Sigmoid colon (tissue), 7 donors: ENCODE results near the gene NUDT14. TPM values are rescaled to one million over a fixed set of nuclear protein-coding genes. Genes with fewer than 3 reads are reported as not detected.

Experiments used
- DNase-seq: peaks from one replicate; pipeline ENCODE4 v3.0.0-alpha.2; 2019
- H3K27ac ChIP-seq, 4 donors: fragments of 200-600 bp; sonication (generic); one replicate each; pipeline ENCODE4 v1.5.1; 2016 to 2019; ENCODE audit warnings: mild to moderate bottlenecking in 1 of 4
- H3K27me3 ChIP-seq, 3 donors: fragments of 200-600 bp; sonication (generic); one replicate each; pipeline ENCODE4 v1.5.1; 2019; ENCODE audit warnings: mild to moderate bottlenecking in 1 of 3
- H3K36me3 ChIP-seq, 4 donors: fragments of 200-600 bp; sonication (generic); one replicate each; pipeline ENCODE4 v1.5.1; 2016 to 2019
- H3K4me1 ChIP-seq, 4 donors: fragments of 200-600 bp; sonication (generic); one replicate each; pipeline ENCODE4 v1.5.1; 2017 to 2019
- H3K4me3 ChIP-seq, 4 donors: fragments of 200-600 bp; sonication (generic); one replicate each; pipeline ENCODE4 v1.5.1; 2017 to 2019; ENCODE audit warnings: mild to moderate bottlenecking in 2 of 4, moderate library complexity in 1 of 4
- H3K9me3 ChIP-seq, 4 donors: fragments of 200-600 bp in 3 of 4; sonication (generic) in 3 of 4; one replicate each; pipeline versions ENCODE4 v1.5.1 to v1.6.1; 2013 to 2019
- CTCF ChIP-seq, 4 experiments: fragments of 450-650 bp in 3 of 4; fragments of 200-600 bp in 1 of 4; IDR thresholded peaks; one replicate each; pipeline ENCODE4 v1.5.1; 2016 to 2019; ENCODE audit warnings: antibody characterized with exemption in 4 of 4, mild to moderate bottlenecking in 3 of 4, moderate library complexity in 2 of 4
- EP300 ChIP-seq, 4 donors: sonication (generic); formaldehyde crosslinking; IDR thresholded peaks; one replicate each; pipeline ENCODE4 v1.6.1; 2017; ENCODE audit warnings: antibody characterized with exemption in 4 of 4
- POLR2A ChIP-seq, 2 donors: fragments of 450-650 bp; IDR thresholded peaks; one replicate each; pipeline ENCODE4 v1.6.1; 2016; ENCODE audit warnings: antibody characterized with exemption in 2 of 2, mild to moderate bottlenecking in 2 of 2, moderate library complexity in 2 of 2
- POLR2AphosphoS5 ChIP-seq, 4 donors: sonication (generic); formaldehyde crosslinking; IDR thresholded peaks; one replicate each; pipeline ENCODE4 v1.6.1; 2017; ENCODE audit warnings: antibody characterized with exemption in 4 of 4
- WGBS, 2 donors: extraction: QIAGEN DNeasy Blood & Tissue Kit; methylation state at CpG; one replicate each; pipeline ENCODE4 v1.1.7; 2013; 5-methylcytosine and 5-hydroxymethylcytosine counted together
- intact Hi-C: fragments of 100-400 bp; cut with DNase I; formaldehyde crosslinking; loops from one replicate; pipeline ENCODE4 v1.15.1; 2023
- polyA plus RNA-seq, 3 donors: library from polyadenylated mRNA; stranded (reverse); fragments of 200-250 nt; gene quantifications; one replicate each; pipeline ENCODE4 v1.2.3, GENCODE V29; 2013
- small RNA-seq, 3 donors: library from RNA; depleted of rRNA; stranded (forward); fragments of <200 nt; gene quantifications; one replicate each; pipeline ENCODE3, GENCODE V24; 2016
- total RNA-seq, 4 donors: library from RNA; depleted of rRNA; stranded (reverse); fragments of >200 nt; gene quantifications; one replicate each; pipeline ENCODE4 v1.1.0, GENCODE V29; 2016
- donor health status: healthy with polysubstance abuse.
- donor health status: Bipolar disorder and iron deficiency.
- donor health status: healthy.

NUDT14 gene
- total and polyA plus RNA-seq, 7 donors: 4.1 to 47.4 (median 10.5) TPM

GRCh38 chr14:105124823-105125222 is 56.3 kb downstream of the NUDT14 start:
- WGBS, 2 donors: 37 to 62% methylated on average over 5 of the region's 5 CpGs

GRCh38 chr14:105123981-105124765 is 56.9 kb downstream of the NUDT14 start:
- intact Hi-C loops: no loop called here
- DNase-seq: peak; percentile 17

More at GRCh38 chr14:105124823-105125222, 56.3 kb downstream of the NUDT14 start:
- H3K27me3 ChIP-seq: no peaks in the 10 kb centered on the region
- no peak overlapping the region for H3K27ac ChIP-seq
- TF ChIP-seq CTCF (IDR thresholded peaks at IDR 0.05) (no peak), POLR2A (IDR thresholded peaks at IDR 0.05) (no peak), EP300 (IDR thresholded peaks at IDR 0.05) (no peak)
- DNase-seq: peak; percentile 25
- no peaks in the 10 kb centered on the region for H3K4me1 ChIP-seq
- H3K4me3 ChIP-seq: no peak overlapping the region
- H3K36me3 ChIP-seq: no peaks in the 10 kb centered on the region
- intact Hi-C loops: no loop called here
- peaks cover 0 to 9% (median 7%) of the 10 kb centered on the region in 4 donors for H3K9me3 ChIP-seq

GRCh38 chr14:105123064-105123665 is 57.9 kb downstream of the NUDT14 start:
- H3K4me1 ChIP-seq: no peaks in the 10 kb centered on the region
- peaks cover 0 to 9% (median 7%) of the 10 kb centered on the region in 4 donors for H3K9me3 ChIP-seq
- no peak for TF ChIP-seq CTCF (IDR thresholded peaks at IDR 0.05)
- WGBS, 2 donors: 39 to 86% methylated on average over 5 of the region's 5 CpGs
- H3K36me3 ChIP-seq: no peaks in the 10 kb centered on the region
- H3K27ac ChIP-seq: no peak overlapping the region
- H3K4me3 ChIP-seq: no peak overlapping the region
- no peaks in the 10 kb centered on the region for H3K27me3 ChIP-seq
- no peak for DNase-seq
- intact Hi-C loops: no loop called here

More at GRCh38 chr14:105123981-105124765, 56.9 kb downstream of the NUDT14 start:
- H3K4me1 ChIP-seq: no peaks in the 10 kb centered on the region
- 20 to 44% methylated on average over 17 of the region's 17 CpGs for WGBS, 2 donors
- no peak overlapping the region for H3K27ac ChIP-seq
- no peaks in the 10 kb centered on the region for H3K27me3 ChIP-seq
- H3K9me3 ChIP-seq: peaks cover 0 to 9% (median 7%) of the 10 kb centered on the region in 4 donors
- H3K36me3 ChIP-seq: no peaks in the 10 kb centered on the region
- TF ChIP-seq CTCF (IDR thresholded peaks at IDR 0.05): no peak
- TF ChIP-seq POLR2A (IDR thresholded peaks at IDR 0.05): no peak
- TF ChIP-seq EP300 (IDR thresholded peaks at IDR 0.05): no peak
- no peak for TF ChIP-seq POLR2AphosphoS5 (IDR thresholded peaks at IDR 0.05)
- H3K4me3 ChIP-seq: no peak overlapping the region

Small RNA genes within 50 kb of the gene (small RNA-seq; reads per million reads assigned to genes)
- 0 reads per million in 3 donors for gene MIR6765

Other genes starting within 250 kb of the NUDT14 start
- gene AHNAK2, start 202.9 kb downstream of the NUDT14 start, total RNA-seq: 100 to 1,000 TPM in 3 of 4 donors, 10 to 100 TPM in 1; 81.9 to 218 (median 129) TPM
- gene AHNAK2, start 202.9 kb downstream of the NUDT14 start, polyA plus RNA-seq: 10 to 100 TPM in 1 of 3 donors, 1 to 10 TPM in 1, under 1 TPM in 1; 0.23 to 12.4 (median 2.4) TPM
- gene CLBA1, start 195.5 kb downstream of the NUDT14 start, total RNA-seq: 1 to 10 TPM; 3.2 to 5.1 (median 3.6) TPM
- 1 to 10 TPM; 2.8 to 8.4 (median 3.0) TPM for gene CLBA1, start 195.5 kb downstream of the NUDT14 start, polyA plus RNA-seq
- 1 to 10 TPM; 5.0 to 7.6 (median 5.6) TPM for gene CDCA4, start 160.2 kb downstream of the NUDT14 start, total RNA-seq
- 10 to 100 TPM in 1 of 3 donors, 1 to 10 TPM in 2; 2.4 to 11.3 (median 3.9) TPM for gene CDCA4, start 160.2 kb downstream of the NUDT14 start, polyA plus RNA-seq
- 1 to 10 TPM; 1.8 to 2.3 (median 2.0) TPM for gene GPR132, start 115.9 kb downstream of the NUDT14 start, total RNA-seq
- 1 to 10 TPM in 2 of 3 donors, under 1 TPM in 1; 0.60 to 8.4 (median 1.4) TPM for gene GPR132, start 115.9 kb downstream of the NUDT14 start, polyA plus RNA-seq
- gene JAG2, start 12.5 kb downstream of the NUDT14 start, total RNA-seq: 1 to 10 TPM; 1.8 to 4.2 (median 3.5) TPM
- 10 to 100 TPM in 1 of 3 donors, 1 to 10 TPM in 1, under 1 TPM in 1; 0.60 to 12.3 (median 2.1) TPM for gene JAG2, start 12.5 kb downstream of the NUDT14 start, polyA plus RNA-seq
- gene BTBD6, start 67.2 kb upstream of the NUDT14 start, total RNA-seq: 10 to 100 TPM; 31.3 to 46.7 (median 37.1) TPM
- gene BTBD6, start 67.2 kb upstream of the NUDT14 start, polyA plus RNA-seq: 10 to 100 TPM; 39.8 to 63.7 (median 51.1) TPM
- 10 to 100 TPM; 19.3 to 39.2 (median 28.5) TPM for gene BRF1, start 119.7 kb upstream of the NUDT14 start, total RNA-seq
- 10 to 100 TPM in 2 of 3 donors, 1 to 10 TPM in 1; 9.0 to 23.7 (median 12.6) TPM for gene BRF1, start 119.7 kb upstream of the NUDT14 start, polyA plus RNA-seq
- gene PACS2, start 133.4 kb upstream of the NUDT14 start, total RNA-seq: 10 to 100 TPM; 38.7 to 90.6 (median 47.4) TPM
- 10 to 100 TPM; 19.8 to 49.6 (median 21.3) TPM for gene PACS2, start 133.4 kb upstream of the NUDT14 start, polyA plus RNA-seq
- gene TEX22, start 217.2 kb upstream of the NUDT14 start, total RNA-seq: not detected
- under 1 TPM in 1 of 3 donors, not detected in 2; 0.50 TPM for gene TEX22, start 217.2 kb upstream of the NUDT14 start, polyA plus RNA-seq
- 10 to 100 TPM; 25.7 to 92.8 (median 46.1) TPM for gene MTA1, start 238.5 kb upstream of the NUDT14 start, total RNA-seq
- gene MTA1, start 238.5 kb upstream of the NUDT14 start, polyA plus RNA-seq: 10 to 100 TPM; 14.3 to 70.7 (median 18.6) TPM